Measurements from ENCODE around the gene TECPR1.

The TECPR1 gene

GRCh38 chr7:98231493-98232262, 20.4 kb downstream of the TECPR1 start:
- H3K9ac ChIP-seq (ENCODE audit: insufficient read length, low read depth), result no peak overlapping the region
- TF ChIP-seq YY1 (IDR thresholded peaks at IDR 0.05; ENCODE audit: insufficient read depth, insufficient read length) (no peak), SUZ12 (IDR thresholded peaks at IDR 0.05; ENCODE audit: extremely low read depth, insufficient read depth, insufficient read length) (no peak), ZNF274 (IDR thresholded peaks at IDR 0.05; ENCODE audit: low read depth, low read length) (no peak)
- H3K27me3 ChIP-seq (ENCODE audit: insufficient read depth, insufficient read length), result no peaks in the 10 kb centered on the region
- H3K4me1 ChIP-seq (ENCODE audit: insufficient read depth, insufficient read length), result peaks cover 2% of the 10 kb centered on the region
- H3K9me3 ChIP-seq (ENCODE audit: insufficient read depth, low read length), result no peaks in the 10 kb centered on the region
- no peak for DNase-seq (ENCODE audit: low read depth, low spot score)
- H3K4me3 ChIP-seq (ENCODE audit: insufficient read length, low read depth), result no peak overlapping the region
- peaks cover 3% of the 10 kb centered on the region for H3K36me3 ChIP-seq (ENCODE audit: insufficient read depth, insufficient read length, low read length)

- Histone ChIP-seq H3K9ac (ENCODE audit: insufficient read length, low read depth) (no peak overlapping the region), H3K36me3 (ENCODE audit: insufficient read depth, insufficient read length, low read length) (no peaks in the 10 kb centered on the region), H3K27me3 (ENCODE audit: insufficient read depth, insufficient read length) (no peaks in the 10 kb centered on the region), H3K4me3 (ENCODE audit: insufficient read length, low read depth) (no peak overlapping the region), H3K9me3 (ENCODE audit: insufficient read depth, low read length) (no peaks in the 10 kb centered on the region), H3K4me1 (ENCODE audit: insufficient read depth, insufficient read length) (peaks cover 2% of the 10 kb centered on the region)
- TF ChIP-seq YY1 (IDR thresholded peaks at IDR 0.05; ENCODE audit: insufficient read depth, insufficient read length) (no peak), SUZ12 (IDR thresholded peaks at IDR 0.05; ENCODE audit: extremely low read depth, insufficient read depth, insufficient read length) (no peak), ZNF274 (IDR thresholded peaks at IDR 0.05; ENCODE audit: low read depth, low read length) (no peak)
- no peak for DNase-seq (ENCODE audit: low read depth, low spot score)
Observed at GRCh38 chr7:98230746-98231471, 21.1 kb downstream of the TECPR1 start.

GRCh38 chr7:98229991-98230745, 21.9 kb downstream of the TECPR1 start:
- DNase-seq (ENCODE audit: low read depth, low spot score), result no peak

GRCh38 chr7:98229441-98229840, 22.6 kb downstream of the TECPR1 start:
- Histone ChIP-seq H3K9me3 (ENCODE audit: insufficient read depth, low read length) (no peaks in the 10 kb centered on the region), H3K27me3 (ENCODE audit: insufficient read depth, insufficient read length) (no peaks in the 10 kb centered on the region), H3K4me1 (ENCODE audit: insufficient read depth, insufficient read length) (peaks cover 5% of the 10 kb centered on the region), H3K36me3 (ENCODE audit: insufficient read depth, insufficient read length, low read length) (no peaks in the 10 kb centered on the region), H3K9ac (ENCODE audit: insufficient read length, low read depth) (no peak overlapping the region), H3K4me3 (ENCODE audit: insufficient read length, low read depth) (no peak overlapping the region)
- DNase-seq (ENCODE audit: low read depth, low spot score), result no peak
- TF ChIP-seq SUZ12 (IDR thresholded peaks at IDR 0.05; ENCODE audit: extremely low read depth, insufficient read depth, insufficient read length), result no peak
- no peak for TF ChIP-seq ZNF274 (IDR thresholded peaks at IDR 0.05; ENCODE audit: low read depth, low read length)
- TF ChIP-seq YY1 (IDR thresholded peaks at IDR 0.05; ENCODE audit: insufficient read depth, insufficient read length), result no peak

More at GRCh38 chr7:98229991-98230745, 21.9 kb downstream of the TECPR1 start:
- Histone ChIP-seq H3K27me3 (ENCODE audit: insufficient read depth, insufficient read length) (no peaks in the 10 kb centered on the region), H3K4me3 (ENCODE audit: insufficient read length, low read depth) (no peak overlapping the region), H3K9me3 (ENCODE audit: insufficient read depth, low read length) (no peaks in the 10 kb centered on the region), H3K4me1 (ENCODE audit: insufficient read depth, insufficient read length) (peaks cover 2% of the 10 kb centered on the region), H3K9ac (ENCODE audit: insufficient read length, low read depth) (no peak overlapping the region), H3K36me3 (ENCODE audit: insufficient read depth, insufficient read length, low read length) (no peaks in the 10 kb centered on the region)
- TF ChIP-seq SUZ12 (IDR thresholded peaks at IDR 0.05; ENCODE audit: extremely low read depth, insufficient read depth, insufficient read length) (no peak), ZNF274 (IDR thresholded peaks at IDR 0.05; ENCODE audit: low read depth, low read length) (no peak), YY1 (IDR thresholded peaks at IDR 0.05; ENCODE audit: insufficient read depth, insufficient read length) (no peak)

GRCh38 chr7:98228801-98229200, 23.2 kb downstream of the TECPR1 start:
- Histone ChIP-seq H3K4me1 (ENCODE audit: insufficient read depth, insufficient read length) (peaks cover 5% of the 10 kb centered on the region), H3K4me3 (ENCODE audit: insufficient read length, low read depth) (no peak overlapping the region), H3K9ac (ENCODE audit: insufficient read length, low read depth) (no peak overlapping the region), H3K27me3 (ENCODE audit: insufficient read depth, insufficient read length) (no peaks in the 10 kb centered on the region), H3K36me3 (ENCODE audit: insufficient read depth, insufficient read length, low read length) (no peaks in the 10 kb centered on the region), H3K9me3 (ENCODE audit: insufficient read depth, low read length) (no peaks in the 10 kb centered on the region)
- no peak for DNase-seq (ENCODE audit: low read depth, low spot score)
- TF ChIP-seq ZNF274 (IDR thresholded peaks at IDR 0.05; ENCODE audit: low read depth, low read length), result no peak
- no peak for TF ChIP-seq SUZ12 (IDR thresholded peaks at IDR 0.05; ENCODE audit: extremely low read depth, insufficient read depth, insufficient read length)
- TF ChIP-seq YY1 (IDR thresholded peaks at IDR 0.05; ENCODE audit: insufficient read depth, insufficient read length), result no peak

GRCh38 chr7:98227939-98228338, 24.1 kb downstream of the TECPR1 start:
- no peaks in the 10 kb centered on the region for H3K36me3 ChIP-seq (ENCODE audit: insufficient read depth, insufficient read length, low read length)

More at GRCh38 chr7:98227939-98228338, 24.1 kb downstream of the TECPR1 start:
- TF ChIP-seq YY1 (IDR thresholded peaks at IDR 0.05; ENCODE audit: insufficient read depth, insufficient read length) (no peak), SUZ12 (IDR thresholded peaks at IDR 0.05; ENCODE audit: extremely low read depth, insufficient read depth, insufficient read length) (no peak), ZNF274 (IDR thresholded peaks at IDR 0.05; ENCODE audit: low read depth, low read length) (no peak)
- no peaks in the 10 kb centered on the region for H3K27me3 ChIP-seq (ENCODE audit: insufficient read depth, insufficient read length)
- H3K9me3 ChIP-seq (ENCODE audit: insufficient read depth, low read length), result no peaks in the 10 kb centered on the region
- peaks cover 5% of the 10 kb centered on the region for H3K4me1 ChIP-seq (ENCODE audit: insufficient read depth, insufficient read length)
- no peak overlapping the region for H3K9ac ChIP-seq (ENCODE audit: insufficient read length, low read depth)
- DNase-seq (ENCODE audit: low read depth, low spot score), result no peak
- no peak overlapping the region for H3K4me3 ChIP-seq (ENCODE audit: insufficient read length, low read depth)

Measured in NT2/D1 (cell line).